Stomach smooth muscle (tissue), 2 donors: ENCODE results near the gene AFMID.

ENCODE experiments used
- H3K27ac ChIP-seq: one replicate; pipeline ENCODE4 v1.7.0; 2013; ENCODE audit warnings: mild to moderate bottlenecking, low read length, inconsistent platforms
- H3K27me3 ChIP-seq, 2 donors: one replicate each; pipeline ENCODE4 v1.7.0; 2013; ENCODE audit warnings: low read length in 2 of 2; ENCODE audit not compliant: insufficient read depth in 2 of 2, control insufficient read depth in 1 of 2
- H3K36me3 ChIP-seq, 2 donors: one replicate each; pipeline ENCODE4 v1.7.0; 2013; ENCODE audit warnings: low read length in 2 of 2; ENCODE audit not compliant: control insufficient read depth in 2 of 2, insufficient read depth in 2 of 2
- H3K4me1 ChIP-seq: one replicate; pipeline ENCODE4 v1.7.0; 2013; ENCODE audit warnings: low read length; ENCODE audit not compliant: control insufficient read depth, insufficient read depth
- H3K4me3 ChIP-seq, 2 donors: one replicate each; pipeline ENCODE4 v1.7.0; 2013; ENCODE audit warnings: low read length in 2 of 2
- H3K9ac ChIP-seq, 2 donors: one replicate each; pipeline ENCODE4 v1.7.0; 2013; ENCODE audit warnings: low read length in 2 of 2, mild to moderate bottlenecking in 1 of 2
- H3K9me3 ChIP-seq, 2 donors: one replicate each; pipeline ENCODE4 v1.7.0; 2013; ENCODE audit warnings: low read length in 2 of 2; ENCODE audit not compliant: control insufficient read depth in 2 of 2
- donor health status: healthy.
- donor health status: Pancreatic carcinoma.

The AFMID gene

DNA sequence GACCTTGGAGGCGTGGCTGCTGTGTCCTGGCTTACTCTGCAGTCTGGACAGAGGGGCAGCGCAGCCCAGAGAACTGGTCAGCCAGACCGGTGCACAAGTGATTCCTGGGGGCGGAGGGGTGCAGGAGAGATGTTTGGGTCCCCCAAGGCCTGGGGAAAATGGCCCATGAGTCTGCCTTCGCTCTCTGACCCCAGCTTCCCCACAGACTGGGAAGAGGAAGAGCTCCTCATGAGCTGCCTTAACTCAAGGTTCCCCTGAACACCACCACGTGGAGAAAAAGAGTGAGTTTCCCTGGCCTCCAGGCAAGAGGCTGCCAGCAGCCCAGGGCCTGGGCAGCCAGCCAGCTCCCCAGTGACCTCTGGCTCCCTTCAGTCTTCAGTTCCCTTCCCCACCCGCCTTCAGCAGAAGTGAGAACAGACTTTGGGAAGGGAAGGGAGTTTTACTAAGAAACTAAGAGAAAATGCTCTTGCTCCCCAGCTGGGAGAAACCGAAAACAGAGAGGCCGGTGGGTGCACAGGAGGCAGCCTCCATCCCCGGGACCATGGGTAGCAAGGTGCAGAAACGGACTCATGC is 42.9 kb upstream of the AFMID start:
- Histone ChIP-seq H3K9me3 (no peaks in the 10 kb centered on the region), H3K4me3 (peak overlapping the region in 1 of 2 donors; percentile 44), H3K27me3 (peaks cover 0 to 4% of the 10 kb centered on the region in 2 donors), H3K27ac (no peak overlapping the region), H3K4me1 (peaks cover 28% of the 10 kb centered on the region), H3K9ac (peak overlapping the region in 1 of 2 donors; percentile 33), H3K36me3 (no peaks in the 10 kb centered on the region)

GRCh38 chr17:78144736-78145641 is 42.2 kb upstream of the AFMID start:
- Histone ChIP-seq H3K36me3 (no peaks in the 10 kb centered on the region), H3K27ac (no peak overlapping the region), H3K4me3 (peak overlapping the region in 1 of 2 donors; percentile 44), H3K9me3 (no peaks in the 10 kb centered on the region), H3K9ac (peak overlapping the region in 1 of 2 donors; percentile 33), H3K4me1 (peaks cover 28% of the 10 kb centered on the region), H3K27me3 (peaks cover 0 to 4% of the 10 kb centered on the region in 2 donors)

DNA sequence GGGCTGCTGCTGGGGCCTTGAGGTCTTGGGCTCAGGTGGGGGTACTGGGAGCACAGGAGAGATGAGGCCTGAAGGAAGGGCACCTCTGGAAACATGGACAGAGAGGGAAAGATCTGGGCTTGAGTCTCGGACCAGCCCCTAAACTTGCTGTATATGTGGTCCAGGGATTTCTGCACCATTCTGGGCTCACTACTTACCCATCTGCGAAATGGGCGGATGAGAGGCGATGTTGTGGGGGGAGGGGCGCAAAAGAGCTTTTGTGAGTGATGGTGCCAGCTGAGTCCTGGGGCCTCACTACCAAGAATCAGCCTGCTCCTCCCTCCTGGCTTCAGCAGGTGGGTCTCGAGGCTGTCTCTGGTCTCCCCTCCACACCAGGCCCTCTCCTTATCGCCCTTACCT is 40.7 kb upstream of the AFMID start:
- Histone ChIP-seq H3K9me3 (no peaks in the 10 kb centered on the region), H3K4me3 (no peak overlapping the region), H3K27ac (no peak overlapping the region), H3K9ac (no peak overlapping the region), H3K36me3 (no peaks in the 10 kb centered on the region), H3K27me3 (peaks cover 0 to 1% of the 10 kb centered on the region in 2 donors), H3K4me1 (peaks cover 26% of the 10 kb centered on the region)

- H3K27ac ChIP-seq, result no peak overlapping the region
- H3K4me1 ChIP-seq, result peaks cover 22% of the 10 kb centered on the region
These were observed 40.3 kb upstream of the AFMID start for GRCh38 chr17:78146881-78147280.

DNA sequence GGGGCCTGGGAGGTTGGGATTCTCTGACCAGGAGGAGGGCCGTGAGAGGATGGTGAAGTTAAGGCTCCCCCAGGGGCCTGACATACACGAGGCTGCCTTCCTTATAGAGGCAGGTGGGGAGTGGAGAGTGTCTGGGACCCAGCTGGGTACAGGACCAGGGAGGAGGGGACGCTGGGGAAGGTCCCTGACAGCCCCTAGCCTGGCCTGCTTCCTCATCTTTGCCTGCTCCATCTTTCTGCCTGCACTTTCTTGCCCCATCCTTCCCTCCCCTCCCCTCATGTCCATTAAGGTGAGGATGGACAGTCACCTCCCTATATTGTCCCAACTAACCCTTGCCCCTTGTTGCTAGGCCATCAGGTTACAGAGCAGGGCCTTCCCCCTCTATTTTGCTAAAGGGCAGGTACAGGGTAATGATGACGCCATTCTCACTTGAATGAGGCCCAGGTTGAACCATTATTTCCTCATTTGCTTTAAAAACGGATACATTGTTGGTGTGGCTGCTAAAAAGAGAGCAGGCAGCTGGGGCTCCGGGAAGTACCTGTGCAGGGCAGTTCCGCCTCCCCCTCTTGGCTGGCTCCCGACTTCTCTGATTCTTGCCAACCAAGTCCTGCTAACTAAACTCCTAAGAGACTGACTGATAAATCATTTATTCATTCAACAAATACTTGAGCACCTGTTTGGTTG is 39.7 kb upstream of the AFMID start:
- H3K27ac ChIP-seq, result no peak overlapping the region
- H3K36me3 ChIP-seq, result no peaks in the 10 kb centered on the region
- no peaks in the 10 kb centered on the region for H3K27me3 ChIP-seq
- peaks cover 21% of the 10 kb centered on the region for H3K4me1 ChIP-seq
- H3K4me3 ChIP-seq, result no peak overlapping the region
- no peaks in the 10 kb centered on the region for H3K9me3 ChIP-seq
- H3K9ac ChIP-seq, result no peak overlapping the region

More at GRCh38 chr17:78146881-78147280, 40.3 kb upstream of the AFMID start:
- Histone ChIP-seq H3K9me3 (no peaks in the 10 kb centered on the region), H3K9ac (no peak overlapping the region), H3K4me3 (no peak overlapping the region), H3K27me3 (no peaks in the 10 kb centered on the region), H3K36me3 (no peaks in the 10 kb centered on the region)

DNA sequence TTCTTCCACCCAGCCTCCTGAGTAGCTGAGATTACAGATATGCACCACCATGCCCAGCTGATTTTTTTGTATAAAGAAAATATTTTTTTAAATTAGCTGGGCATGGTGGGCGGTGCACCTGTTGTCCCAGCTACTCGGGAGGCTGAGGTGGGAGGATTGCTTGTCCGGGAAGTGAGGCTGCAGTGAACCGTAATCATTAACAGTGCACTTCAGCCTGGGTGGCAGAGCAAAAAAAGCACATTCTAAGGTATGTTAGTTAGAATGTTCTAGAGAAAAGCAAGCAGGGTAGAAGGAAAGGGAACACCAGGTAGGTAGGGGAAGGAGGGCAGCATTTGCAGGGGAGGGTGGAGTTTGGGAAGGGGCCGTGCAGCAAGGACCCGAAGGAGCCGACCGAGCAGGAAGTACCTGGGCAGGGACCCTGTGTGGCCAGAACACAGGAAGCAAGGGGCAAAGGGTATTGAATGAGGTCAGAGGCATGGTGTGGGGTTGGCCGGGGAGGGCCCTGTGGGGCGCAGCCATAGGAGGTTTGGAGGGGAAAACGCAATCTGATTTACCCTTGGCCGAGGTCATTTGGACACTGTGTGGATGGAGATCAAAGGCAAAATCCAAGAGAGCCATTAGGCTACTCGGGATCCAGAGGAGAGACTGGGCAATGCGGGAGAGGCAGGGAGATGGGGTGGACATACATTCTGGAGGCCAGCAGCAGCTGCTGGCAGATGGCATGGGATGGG is 38.7 kb upstream of the AFMID start:
- H3K9ac ChIP-seq, result no peak overlapping the region
- H3K36me3 ChIP-seq, result no peaks in the 10 kb centered on the region
- no peaks in the 10 kb centered on the region for H3K9me3 ChIP-seq
- H3K27me3 ChIP-seq, result no peaks in the 10 kb centered on the region
- H3K27ac ChIP-seq, result no peak overlapping the region
- peaks cover 21% of the 10 kb centered on the region for H3K4me1 ChIP-seq
- H3K4me3 ChIP-seq, result no peak overlapping the region

DNA sequence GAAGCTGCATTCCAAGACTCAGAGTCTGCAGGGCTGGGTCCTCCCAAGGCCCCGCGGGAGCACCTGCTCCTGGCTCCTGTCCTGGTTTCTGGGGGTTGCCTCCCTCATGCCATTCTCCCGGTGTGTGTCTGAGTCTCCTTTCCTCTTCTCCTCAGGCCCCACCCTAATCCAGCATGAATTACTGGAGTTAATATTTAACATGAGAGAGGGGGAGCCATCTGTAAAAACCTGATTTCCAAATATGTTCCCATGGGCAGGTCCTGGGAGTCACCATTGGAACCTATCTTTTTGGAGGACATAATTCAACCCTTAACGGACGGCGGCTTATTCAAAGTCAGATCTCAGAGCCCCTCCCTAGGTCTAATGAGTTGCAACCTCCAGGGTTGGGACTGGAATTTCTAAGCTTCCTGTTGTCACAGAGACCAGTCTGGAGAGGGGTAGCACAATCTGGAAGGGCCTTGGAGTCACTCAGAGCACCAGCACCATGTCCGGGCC is 35.6 kb upstream of the AFMID start:
- H3K27me3 ChIP-seq, result no peaks in the 10 kb centered on the region
- no peaks in the 10 kb centered on the region for H3K9me3 ChIP-seq
- no peak overlapping the region for H3K27ac ChIP-seq
- no peak overlapping the region for H3K9ac ChIP-seq
- H3K4me3 ChIP-seq, result no peak overlapping the region
- no peaks in the 10 kb centered on the region for H3K36me3 ChIP-seq
- no peaks in the 10 kb centered on the region for H3K4me1 ChIP-seq

DNA sequence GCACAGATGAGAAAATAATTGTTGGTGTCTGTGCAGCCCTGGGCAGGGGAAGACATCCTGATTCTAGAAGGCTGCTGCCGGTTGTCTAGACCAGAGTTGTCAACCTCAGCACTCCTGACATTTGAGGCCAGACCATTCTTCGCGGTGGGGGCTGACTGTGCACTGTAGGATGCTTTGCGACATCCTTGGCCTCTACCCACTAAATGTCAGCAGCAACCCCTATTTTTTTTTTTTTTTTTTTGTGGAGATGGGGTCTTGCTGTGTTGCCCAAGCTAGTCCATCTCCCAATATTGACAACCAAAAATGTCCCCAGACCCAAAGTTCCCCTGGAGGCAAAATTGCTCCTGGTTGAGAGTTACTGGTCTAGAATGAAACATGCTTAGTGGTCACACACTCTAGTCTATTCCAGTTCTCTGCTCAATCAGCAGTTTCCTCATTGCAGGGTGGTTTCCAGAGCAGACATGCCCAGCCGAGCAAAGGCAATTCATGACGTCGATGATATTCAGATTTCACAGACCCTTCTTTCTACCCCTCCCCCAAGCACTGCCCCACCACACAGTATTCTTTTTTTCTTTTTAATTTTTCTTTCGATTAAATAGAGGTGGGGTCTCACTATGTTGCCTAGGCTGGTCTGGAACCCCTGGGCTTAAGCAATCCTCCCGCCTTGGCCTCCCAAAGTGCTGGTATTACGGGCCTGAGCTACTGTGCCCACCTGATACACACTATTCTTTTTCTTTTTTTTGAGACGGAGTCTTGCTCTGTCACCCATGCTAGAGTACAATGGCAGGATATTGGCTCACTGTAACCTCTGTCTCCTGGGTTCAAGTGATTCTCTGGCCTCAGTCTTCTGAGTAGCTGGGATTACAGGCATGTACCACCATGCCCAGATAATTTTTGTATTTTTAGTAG is 32.0 kb upstream of the AFMID start:
- Histone ChIP-seq H3K4me3 (no peak overlapping the region), H3K36me3 (no peaks in the 10 kb centered on the region), H3K9ac (no peak overlapping the region), H3K4me1 (no peaks in the 10 kb centered on the region), H3K27me3 (no peaks in the 10 kb centered on the region), H3K27ac (no peak overlapping the region), H3K9me3 (no peaks in the 10 kb centered on the region)

- Histone ChIP-seq H3K27ac (no peak overlapping the region), H3K9ac (no peak overlapping the region), H3K36me3 (no peaks in the 10 kb centered on the region), H3K27me3 (no peaks in the 10 kb centered on the region), H3K4me1 (no peaks in the 10 kb centered on the region), H3K4me3 (no peak overlapping the region), H3K9me3 (no peaks in the 10 kb centered on the region)
These were observed 27.5 kb upstream of the AFMID start for GRCh38 chr17:78159575-78160158.
